Mesenchymal stem cell (in vitro differentiated cells and primary cell): ENCODE measurements around the gene HPCAL1.

Source experiments
- DNase-seq: peaks from one replicate; pipeline ENCODE4 v3.0.0-alpha.2; 2013
- H2AFZ ChIP-seq: one replicate; pipeline ENCODE4 v1.6.1; 2013; ENCODE audit warnings: low read depth, mild to moderate bottlenecking, control low read depth, inconsistent platforms, low read length, moderate library complexity
- H2AK5ac ChIP-seq: 2 replicates; pipeline ENCODE4 v1.6.1; 2013; ENCODE audit warnings: low read length, moderate library complexity, mild to moderate bottlenecking, inconsistent platforms; ENCODE audit not compliant: severe bottlenecking
- H2BK120ac ChIP-seq: one replicate; pipeline ENCODE4 v1.6.1; 2013; ENCODE audit warnings: low read depth, mild to moderate bottlenecking, inconsistent platforms, low read length, moderate library complexity
- H2BK12ac ChIP-seq, 2 experiments: one replicate each; pipeline ENCODE4 v1.6.1; 2013; ENCODE audit warnings: inconsistent platforms in 2 of 2, low read length in 2 of 2, mild to moderate bottlenecking in 2 of 2, moderate library complexity in 2 of 2, control low read depth in 1 of 2
- H2BK15ac ChIP-seq: one replicate; pipeline ENCODE4 v1.6.1; 2013; ENCODE audit warnings: mild to moderate bottlenecking, low read depth, inconsistent platforms; ENCODE audit not compliant: poor library complexity, severe bottlenecking
- H2BK5ac ChIP-seq: 2 replicates; pipeline ENCODE4 v1.6.1; 2013; ENCODE audit warnings: low read depth, mild to moderate bottlenecking, low read length, control low read depth, inconsistent platforms; ENCODE audit not compliant: poor library complexity, severe bottlenecking
- H3K14ac ChIP-seq, 2 experiments: one replicate each; pipeline ENCODE4 v1.6.1; 2013; ENCODE audit warnings: inconsistent platforms in 2 of 2, low read length in 2 of 2, control low read depth in 1 of 2, mild to moderate bottlenecking in 1 of 2, moderate library complexity in 1 of 2
- H3K18ac ChIP-seq, 2 experiments: one replicate each; pipeline ENCODE4 v1.6.1; 2013; ENCODE audit warnings: inconsistent platforms in 2 of 2, low read length in 2 of 2, control low read depth in 1 of 2, low read depth in 1 of 2, mild to moderate bottlenecking in 1 of 2
- H3K23ac ChIP-seq, 2 experiments: one replicate each; pipeline ENCODE4 v1.6.1; 2013; ENCODE audit warnings: inconsistent platforms in 2 of 2, low read length in 2 of 2, mild to moderate bottlenecking in 2 of 2, moderate library complexity in 2 of 2, control low read depth in 1 of 2
- H3K27ac ChIP-seq: 2 replicates; pipeline ENCODE4 v1.5.1; 2013; ENCODE audit warnings: mild to moderate bottlenecking, moderate library complexity, low read length, control low read depth, inconsistent platforms; ENCODE audit not compliant: poor library complexity, severe bottlenecking
- H3K27me3 ChIP-seq, 2 experiments: 2 replicates each; pipeline versions ENCODE4 v1.6.1 to v1.7.0; 2013; ENCODE audit warnings: low read length in 2 of 2, mild to moderate bottlenecking in 2 of 2, moderate library complexity in 2 of 2, control low read depth in 1 of 2, inconsistent platforms in 1 of 2; ENCODE audit not compliant: control insufficient read depth in 1 of 2, insufficient read depth in 1 of 2
- H3K36me3 ChIP-seq, 2 experiments: 2 replicates each; pipeline versions ENCODE4 v1.6.1 to v1.7.0; 2013; ENCODE audit warnings: low read length in 2 of 2, control low read depth in 1 of 2, inconsistent platforms in 1 of 2, low read depth in 1 of 2, mild to moderate bottlenecking in 1 of 2; ENCODE audit not compliant: insufficient read depth in 2 of 2, control insufficient read depth in 1 of 2
- H3K4ac ChIP-seq, 2 experiments: one replicate each; pipeline ENCODE4 v1.6.1; 2013; ENCODE audit warnings: inconsistent platforms in 2 of 2, low read length in 2 of 2, mild to moderate bottlenecking in 2 of 2, moderate library complexity in 2 of 2, control low read depth in 1 of 2, low read depth in 1 of 2
- H3K4me1 ChIP-seq: 2 replicates; pipeline ENCODE4 v1.6.1; 2013; ENCODE audit warnings: low read depth, low read length, control low read depth; ENCODE audit not compliant: control insufficient read depth, insufficient read depth
- H3K4me2 ChIP-seq: 2 replicates; pipeline ENCODE4 v1.6.1; 2013; ENCODE audit warnings: low read length, mild to moderate bottlenecking, inconsistent platforms; ENCODE audit not compliant: poor library complexity, severe bottlenecking
- H3K4me3 ChIP-seq, 2 experiments: 2 replicates each; pipeline versions ENCODE4 v1.5.1 to v1.7.0; 2013; ENCODE audit warnings: low read length in 2 of 2, mild to moderate bottlenecking in 2 of 2, control low read depth in 1 of 2, low read depth in 1 of 2; ENCODE audit not compliant: insufficient read depth in 1 of 2
- H3K79me1 ChIP-seq: replicated peaks from 2 replicates; pipeline ENCODE4 v1.6.1; 2013; ENCODE audit warnings: mild to moderate bottlenecking, control low read depth, low read length, inconsistent platforms; ENCODE audit not compliant: poor library complexity, severe bottlenecking
- H3K9ac ChIP-seq: 2 replicates; pipeline ENCODE4 v1.7.0; 2013; ENCODE audit warnings: mild to moderate bottlenecking, low read length, moderate library complexity
- H3K9me3 ChIP-seq: 2 replicates; pipeline ENCODE4 v1.7.0; 2013; ENCODE audit warnings: mild to moderate bottlenecking, low read length; ENCODE audit not compliant: control insufficient read depth
- H4K8ac ChIP-seq: one replicate; pipeline ENCODE4 v1.6.1; 2013; ENCODE audit warnings: inconsistent platforms, mild to moderate bottlenecking, low read length, moderate library complexity
- H4K91ac ChIP-seq: one replicate; pipeline ENCODE4 v1.6.1; 2013; ENCODE audit warnings: mild to moderate bottlenecking, low read length, inconsistent platforms
- WGBS: methylation state at CpG from one replicate; pipeline ENCODE4 v1.1.7; 2013; ENCODE audit warnings: mixed read lengths; 5-methylcytosine and 5-hydroxymethylcytosine counted together

HPCAL1 gene

DNA sequence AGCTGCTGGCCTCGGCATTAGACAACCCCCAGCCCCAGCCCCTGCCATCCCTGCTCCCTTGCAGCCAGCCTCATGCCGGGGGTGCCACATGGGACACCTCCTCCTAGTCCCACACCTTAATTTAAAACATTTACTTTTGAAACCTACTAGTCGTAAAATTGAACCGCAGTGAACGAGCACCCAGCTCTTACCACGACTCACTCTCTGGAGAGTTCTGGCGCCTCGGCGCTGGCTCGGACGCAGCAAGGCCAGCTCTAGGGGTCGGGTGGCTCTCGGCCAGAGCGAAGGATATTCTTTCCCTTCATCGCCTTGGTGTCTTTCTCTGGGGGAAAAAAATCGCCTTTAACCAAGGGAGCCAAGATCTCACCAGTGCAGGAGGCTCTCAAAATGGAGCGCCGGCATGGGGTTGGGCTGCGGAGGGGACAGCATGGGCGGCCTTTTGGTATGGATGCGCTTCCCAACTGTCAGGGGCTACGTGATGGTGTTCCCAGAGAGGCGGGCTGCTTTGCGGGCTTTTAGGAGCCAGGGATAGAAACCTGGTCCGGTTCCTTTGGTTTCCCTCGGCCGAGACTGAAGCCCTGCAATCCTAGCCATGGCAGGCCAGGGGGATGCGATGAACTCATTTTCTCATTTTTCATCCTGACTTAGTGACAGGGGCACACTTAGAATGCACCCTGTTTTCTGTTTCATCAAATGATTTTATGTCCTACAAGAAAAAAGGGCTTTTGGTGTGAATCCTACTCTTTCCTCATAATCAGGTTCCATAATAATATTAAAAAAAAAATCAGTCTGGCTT, 2.0 kb downstream of the HPCAL1 start:
- Histone ChIP-seq H3K4me2 (peak overlapping the region; percentile 99), H3K27me3 (no peaks in the 10 kb centered on the region), H2BK120ac (no peak overlapping the region), H3K4me3 (peak overlapping the region; percentile 47 to 95), H3K9me3 (no peaks in the 10 kb centered on the region), H2BK12ac (peak overlapping the region in 1 of 2 experiments; percentile 11), H4K91ac (peak overlapping the region; percentile 57), H3K4ac (peak overlapping the region in 1 of 2 experiments; percentile 15), H2BK15ac (no peak overlapping the region), H3K79me1 (peaks cover 30% of the 10 kb centered on the region), H2AK5ac (no peak overlapping the region), H4K8ac (peak overlapping the region; percentile 64), H3K4me1 (peaks cover 21% of the 10 kb centered on the region), H3K9ac (peak overlapping the region; percentile 83), H3K14ac (no peak overlapping the region), H3K27ac (no peak overlapping the region), H2BK5ac (no peak overlapping the region), H3K23ac (no peak overlapping the region), H3K18ac (peak overlapping the region in 1 of 2 experiments; percentile 59), H3K36me3 (no peaks in the 10 kb centered on the region), H2AFZ (no peak overlapping the region)
- DNase-seq: peak; percentile 29
- 49% methylated on average over 28 of the region's 28 CpGs for WGBS

DNA sequence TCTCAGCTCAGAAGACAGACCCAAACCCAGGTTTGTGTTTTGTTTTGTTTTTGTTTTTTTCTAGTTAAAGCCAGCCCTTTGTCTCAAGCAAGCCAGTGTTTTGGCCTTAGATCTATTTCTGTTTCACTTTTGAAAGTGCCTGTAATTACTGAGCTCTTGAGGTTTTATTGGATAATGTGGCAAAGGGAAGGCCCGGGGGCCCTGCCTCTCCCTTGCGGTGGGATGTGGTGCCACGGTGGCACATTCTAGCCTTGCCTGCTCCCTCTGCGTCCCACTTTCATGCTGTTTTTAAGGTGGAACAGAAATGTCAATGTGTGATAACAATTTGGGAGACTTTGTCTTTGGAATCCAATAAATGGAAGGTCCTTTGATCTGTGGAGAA, 2.5 kb downstream of the HPCAL1 start:
- Histone ChIP-seq H4K8ac (peak overlapping the region; percentile 42), H3K18ac (no peak overlapping the region), H2BK120ac (no peak overlapping the region), H3K4me2 (no peak overlapping the region), H3K4me1 (peaks cover 21% of the 10 kb centered on the region), H3K9me3 (no peaks in the 10 kb centered on the region), H3K4me3 (peak overlapping the region in 1 of 2 experiments; percentile 95), H2BK15ac (no peak overlapping the region), H3K27me3 (no peaks in the 10 kb centered on the region), H3K4ac (no peak overlapping the region), H2BK12ac (no peak overlapping the region), H3K27ac (no peak overlapping the region), H4K91ac (no peak overlapping the region), H3K9ac (peak overlapping the region; percentile 83), H3K23ac (no peak overlapping the region), H2AFZ (no peak overlapping the region), H3K36me3 (no peaks in the 10 kb centered on the region), H3K79me1 (peaks cover 33% of the 10 kb centered on the region), H3K14ac (no peak overlapping the region), H2BK5ac (no peak overlapping the region), H2AK5ac (no peak overlapping the region)
- peak; percentile 59 for DNase-seq
- 87% methylated on average over 4 of the region's 4 CpGs for WGBS

DNA sequence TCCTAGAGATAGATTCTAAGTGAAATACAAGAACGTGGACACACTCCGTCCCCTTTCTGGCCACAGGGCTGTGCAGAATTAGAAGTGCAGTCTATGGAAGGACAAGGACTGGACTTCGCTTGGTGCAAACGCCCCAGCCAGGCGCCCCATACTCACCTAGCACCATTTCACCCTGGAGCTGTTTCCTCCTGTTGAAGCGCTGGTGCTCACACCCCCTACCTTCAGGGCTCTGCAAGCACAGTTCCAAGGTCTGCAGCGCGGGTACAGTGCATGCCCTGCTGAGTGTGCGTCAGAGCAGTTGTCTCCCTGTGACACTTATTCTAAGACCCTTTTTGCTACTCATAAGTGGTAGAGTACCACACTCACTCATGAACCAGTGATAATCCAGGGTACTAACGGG, 3.0 kb downstream of the HPCAL1 start:
- peaks cover 21% of the 10 kb centered on the region for H3K4me1 ChIP-seq
- H3K27ac ChIP-seq: no peak overlapping the region
- DNase-seq: no peak
- no peaks in the 10 kb centered on the region for H3K27me3 ChIP-seq
- H2BK12ac ChIP-seq: peak overlapping the region in 1 of 2 experiments; percentile 6
- no peak overlapping the region for H3K23ac ChIP-seq
- no peak overlapping the region for H2AK5ac ChIP-seq
- no peak overlapping the region for H3K4me2 ChIP-seq
- no peak overlapping the region for H3K4ac ChIP-seq
- H2BK120ac ChIP-seq: no peak overlapping the region
- H3K4me3 ChIP-seq: no peak overlapping the region
- no peak overlapping the region for H3K14ac ChIP-seq
- 86% methylated on average over 10 of the region's 10 CpGs for WGBS
- no peak overlapping the region for H2BK5ac ChIP-seq
- peaks cover 36% of the 10 kb centered on the region for H3K79me1 ChIP-seq
- no peak overlapping the region for H2AFZ ChIP-seq
- H3K18ac ChIP-seq: no peak overlapping the region
- H4K91ac ChIP-seq: no peak overlapping the region
- no peaks in the 10 kb centered on the region for H3K36me3 ChIP-seq
- no peak overlapping the region for H4K8ac ChIP-seq
- no peak overlapping the region for H2BK15ac ChIP-seq
- no peaks in the 10 kb centered on the region for H3K9me3 ChIP-seq
- H3K9ac ChIP-seq: no peak overlapping the region

- Histone ChIP-seq H3K79me1 (peaks cover 39% of the 10 kb centered on the region), H3K18ac (no peak overlapping the region), H3K9ac (no peak overlapping the region), H4K8ac (no peak overlapping the region), H3K27me3 (no peaks in the 10 kb centered on the region), H2BK5ac (no peak overlapping the region), H3K23ac (no peak overlapping the region), H3K4me1 (peaks cover 20% of the 10 kb centered on the region), H3K36me3 (peaks cover 0 to 4% of the 10 kb centered on the region in 2 experiments), H3K9me3 (no peaks in the 10 kb centered on the region), H3K4me2 (no peak overlapping the region), H2BK120ac (no peak overlapping the region), H2BK15ac (no peak overlapping the region), H3K27ac (no peak overlapping the region), H2AK5ac (no peak overlapping the region), H4K91ac (no peak overlapping the region), H2BK12ac (no peak overlapping the region), H3K4ac (no peak overlapping the region), H3K14ac (no peak overlapping the region), H3K4me3 (no peak overlapping the region), H2AFZ (no peak overlapping the region)
- no peak for DNase-seq
- 100% methylated on average over 2 of the region's 4 CpGs for WGBS
Observed at GRCh38 chr2:10306901-10307463, 4.3 kb downstream of the HPCAL1 start.
